NCI-H510A treated with DMSO at 0.1 percent for 48 hours (cell line): ENCODE measurements around the gene HTD2.
A peak's percentile ranks its signal among the peaks of the same experiment; 100 is the strongest.

Experiments used
- DNase-seq: peaks from one replicate; lab custom pipeline; 2025; lab: John Stamatoyannopoulos, UW

HTD2 gene

GRCh38 chr3:58292866-58293265 lies 13.5 kb upstream of the HTD2 start:
- no peak for DNase-seq

GRCh38 chr3:58293516-58293915 lies 12.8 kb upstream of the HTD2 start:
- DNase-seq, result no peak

- DNase-seq, result no peak
These were observed 10.1 kb upstream of the HTD2 start for GRCh38 chr3:58296269-58296668.

GRCh38 chr3:58296843-58297242 lies 9.5 kb upstream of the HTD2 start:
- DNase-seq, result no peak

GRCh38 chr3:58298190-58298589 lies 8.1 kb upstream of the HTD2 start:
- no peak for DNase-seq

GRCh38 chr3:58299075-58299474 lies 7.2 kb upstream of the HTD2 start:
- DNase-seq, result no peak

- no peak for DNase-seq
These were observed 6.3 kb upstream of the HTD2 start for GRCh38 chr3:58299839-58300516.

- peak; percentile 6 for DNase-seq
These were observed 1.4 kb downstream of the HTD2 start for GRCh38 chr3:58307639-58308215.

- DNase-seq, result no peak
These were observed 2.4 kb downstream of the HTD2 start for GRCh38 chr3:58308728-58309127.

GRCh38 chr3:58317811-58318210 lies 11.5 kb downstream of the HTD2 start:
- no peak for DNase-seq

- DNase-seq, result no peak
These were observed 15.5 kb downstream of the HTD2 start for GRCh38 chr3:58321791-58322190.

GRCh38 chr3:58322793-58323192 lies 16.5 kb downstream of the HTD2 start:
- DNase-seq, result no peak

GRCh38 chr3:58323529-58324390 lies 17.4 kb downstream of the HTD2 start:
- DNase-seq, result no peak

- DNase-seq, result no peak
These were observed 18.4 kb downstream of the HTD2 start for GRCh38 chr3:58324391-58325390.

- no peak for DNase-seq
These were observed 19.2 kb downstream of the HTD2 start for GRCh38 chr3:58325525-58325992.

GRCh38 chr3:58326267-58326900 lies 20.1 kb downstream of the HTD2 start:
- DNase-seq, result no peak

- DNase-seq, result no peak
These were observed 23.0 kb downstream of the HTD2 start for GRCh38 chr3:58329150-58329921.

- DNase-seq, result no peak
These were observed 23.6 kb downstream of the HTD2 start for GRCh38 chr3:58329922-58330413.

- no peak for DNase-seq
These were observed 25.4 kb downstream of the HTD2 start for GRCh38 chr3:58331593-58332152.
